Mammary epithelial cell (primary cell): ENCODE results near the gene COL4A1.

Experiments
- CTCF ChIP-seq, 2 donors: IDR thresholded peaks in 1 of 2; conservative IDR thresholded peaks in 1 of 2; 2 replicates each; pipeline ENCODE4 v1.5.1; 2011 to 2012; ENCODE audit warnings: inconsistent platforms in 2 of 2, low read length in 2 of 2, mild to moderate bottlenecking in 2 of 2, control low read depth in 1 of 2, low read depth in 1 of 2; ENCODE audit not compliant: insufficient read depth in 1 of 2; ENCODE audit errors: extremely low read depth in 1 of 2
- EZH2 ChIP-seq: IDR thresholded peaks from 2 replicates; pipeline ENCODE4 v1.6.1; 2012; ENCODE audit warnings: low read length, inconsistent platforms, borderline replicate concordance

DNA sequence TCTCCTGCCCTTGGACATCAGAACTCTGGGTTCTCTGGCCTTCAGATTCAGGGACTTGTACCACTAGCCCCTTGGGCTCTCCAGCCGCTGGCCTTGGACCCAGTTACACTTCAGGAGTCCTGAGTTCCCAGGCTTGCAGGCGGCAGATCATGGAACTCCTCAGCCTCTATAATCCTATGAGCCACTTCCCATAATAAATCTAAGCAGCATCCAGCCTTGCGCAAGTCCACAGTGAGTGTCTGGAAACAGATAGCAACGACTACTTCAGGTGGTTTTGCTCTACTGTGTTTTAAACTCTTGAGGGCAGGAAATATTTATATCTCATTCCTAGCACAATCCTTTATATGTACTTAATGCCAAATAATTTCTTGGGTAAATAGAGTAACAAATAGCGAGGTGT lies 92.3 kb downstream of the COL4A1 start:
- TF ChIP-seq CTCF (conservative IDR thresholded peaks at IDR 0.05 in 1 of 2, IDR thresholded peaks at IDR 0.05 in 1 of 2; ENCODE audit: extremely low read depth in 1 of 2, insufficient read depth in 1 of 2, low read depth in 1 of 2, low read length in 2 of 2) = no peak
- no peak for TF ChIP-seq EZH2
